GM21526 (cell line): ENCODE data around the gene LSM7.

Experiments
- ATAC-seq: cut with Tn5 transposase; IDR thresholded peaks from one replicate; pipeline ENCODE4 v1.9.1; 2021; ENCODE audit warnings: moderate library complexity; ENCODE audit not compliant: unreplicated experiment, low FRiP score

The LSM7 gene

DNA sequence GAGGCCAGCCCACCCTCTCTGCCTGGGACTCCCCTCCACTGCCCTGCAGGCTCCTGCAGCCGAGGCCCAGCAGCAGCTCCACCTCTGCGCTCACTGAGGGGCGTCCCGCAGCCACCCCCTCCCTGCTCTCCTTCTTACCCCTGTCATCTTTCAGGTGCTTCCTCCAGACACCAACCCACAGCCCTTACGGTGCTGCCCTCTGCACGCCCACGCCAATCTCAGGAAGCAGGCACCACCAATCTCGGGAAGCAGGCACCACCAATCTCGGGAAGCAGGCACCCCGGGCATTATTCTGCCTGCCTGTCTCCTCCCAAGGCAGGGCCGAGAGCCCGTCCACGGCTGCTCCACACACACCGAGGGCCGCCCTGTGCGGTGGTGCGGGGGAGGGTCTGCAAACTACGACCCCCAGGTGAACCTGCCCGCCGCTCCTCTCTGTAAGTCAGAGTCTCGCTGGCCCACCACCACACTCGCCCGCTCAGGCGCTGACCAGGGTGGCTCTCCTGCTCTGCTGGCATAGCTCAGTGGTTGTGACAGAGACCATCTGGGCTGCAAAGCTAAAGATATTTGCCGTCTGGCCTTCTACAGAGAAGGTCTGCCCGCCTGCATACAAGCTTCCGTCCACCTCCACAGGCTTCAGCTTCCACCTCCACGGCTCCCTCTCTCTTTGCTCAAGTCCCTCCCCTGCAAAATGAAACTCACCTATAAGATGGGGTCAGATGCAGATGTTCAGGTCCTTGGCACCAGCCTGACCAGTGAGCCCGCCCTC, 2.9 kb downstream of the LSM7 start:
- ATAC-seq: no peak

DNA sequence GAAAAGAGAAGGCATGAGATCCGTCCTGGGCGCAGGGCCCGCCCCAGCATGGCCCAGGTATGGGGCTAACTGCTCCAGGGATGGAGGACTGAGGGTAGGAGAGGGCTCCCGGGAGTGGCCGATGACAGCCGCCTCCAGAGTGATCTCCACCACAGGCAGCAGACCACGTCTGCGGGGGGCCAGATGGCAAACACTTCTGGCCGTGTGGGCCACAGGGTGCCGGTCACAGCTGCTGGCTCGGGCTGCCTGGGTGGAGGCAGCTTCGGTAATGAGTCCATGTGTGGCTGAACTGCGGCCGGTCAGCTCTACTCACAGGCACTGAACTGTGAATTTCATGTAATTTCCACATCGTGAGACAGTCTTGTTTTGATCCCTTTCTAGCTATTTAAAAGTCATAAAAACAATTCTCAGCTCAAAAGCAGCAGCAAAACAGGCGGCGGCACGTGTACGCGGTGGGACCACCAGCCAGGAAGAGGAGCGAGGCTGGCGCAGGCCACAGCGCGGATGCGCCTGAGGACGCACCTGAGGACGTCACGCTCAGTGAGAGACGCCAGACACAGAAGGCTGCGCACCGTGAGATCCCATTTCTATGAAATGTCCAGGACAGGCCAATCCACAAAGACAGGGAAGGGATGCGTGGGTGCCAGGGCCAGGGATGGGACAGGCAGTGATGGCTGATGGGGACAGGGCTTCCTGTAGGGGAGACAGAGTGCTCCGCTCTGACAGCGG, 4.0 kb downstream of the LSM7 start:
- no peak for ATAC-seq

DNA sequence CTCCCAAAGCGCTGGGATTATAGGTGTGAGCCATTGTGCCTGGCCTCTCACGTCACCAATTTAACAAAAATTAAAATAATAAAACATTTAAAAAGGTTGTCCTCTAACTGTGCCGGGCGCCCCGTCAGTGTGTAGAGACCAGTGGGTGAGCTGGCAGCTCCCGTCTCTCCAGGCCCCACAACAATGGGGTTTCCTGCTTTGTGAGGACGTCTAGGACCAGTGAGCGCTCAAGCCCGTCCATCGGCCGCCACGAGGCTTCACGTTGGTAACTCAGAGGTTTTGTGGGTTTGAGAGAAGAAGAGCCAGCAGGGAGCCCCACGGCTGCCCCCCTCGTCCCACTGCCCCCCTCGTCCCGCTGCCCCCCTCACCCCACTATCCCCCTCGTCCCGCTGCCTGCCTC, 4.7 kb downstream of the LSM7 start:
- no peak for ATAC-seq

DNA sequence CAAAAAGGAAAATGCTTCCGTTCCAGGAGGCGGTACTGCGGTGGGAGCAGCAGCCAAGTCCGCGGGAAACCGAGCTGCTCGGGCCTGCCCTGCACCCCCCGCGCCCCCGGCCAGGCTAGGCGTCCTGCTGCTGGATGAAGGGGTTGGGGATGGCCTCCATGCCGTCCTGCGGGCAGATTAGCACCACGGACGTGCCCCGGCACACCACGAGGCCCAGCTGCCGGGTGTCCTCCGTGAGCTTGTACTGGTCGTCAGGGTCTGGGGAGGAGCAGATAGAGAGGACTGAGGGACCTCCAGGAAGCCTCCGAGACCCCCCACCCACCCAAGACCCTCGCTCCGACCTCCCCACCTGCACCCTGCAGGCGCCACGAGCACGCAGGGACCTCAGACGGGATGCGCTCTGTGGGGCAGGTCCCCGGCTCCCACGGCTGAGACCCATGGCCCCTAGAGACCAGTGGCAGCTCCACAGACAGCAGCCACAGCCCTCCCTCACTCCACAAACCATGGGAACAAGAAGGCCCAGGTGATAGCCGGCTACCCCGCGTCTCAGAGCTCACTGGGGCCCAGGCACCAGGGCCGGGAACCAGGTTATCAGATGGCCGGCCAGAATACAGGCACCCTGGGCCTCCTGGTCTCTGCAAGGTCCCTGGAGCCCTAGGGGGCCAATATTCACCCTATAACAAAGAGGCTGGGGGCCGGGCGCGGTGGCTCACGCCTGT, 6.7 kb downstream of the LSM7 start:
- ATAC-seq: no peak

DNA sequence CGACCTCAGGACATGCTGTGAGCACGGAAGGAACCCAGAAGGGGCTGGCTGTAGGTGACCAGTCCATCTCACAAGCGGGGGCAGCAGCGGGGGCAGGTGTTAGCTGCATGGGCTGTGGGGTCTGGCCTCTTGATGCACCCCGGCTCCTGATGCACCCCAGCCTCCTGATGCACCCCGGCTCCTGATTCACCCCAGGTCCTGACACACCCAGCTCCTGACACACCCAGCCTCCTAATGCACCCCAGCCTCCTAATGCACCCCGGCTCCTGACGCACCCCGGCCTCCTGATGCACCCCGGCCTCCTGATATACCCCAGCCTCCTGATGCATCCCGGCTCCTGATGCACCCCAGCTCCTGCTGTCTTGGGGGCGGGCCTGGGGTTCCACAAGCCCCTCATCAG, 7.4 kb downstream of the LSM7 start:
- no peak for ATAC-seq

DNA sequence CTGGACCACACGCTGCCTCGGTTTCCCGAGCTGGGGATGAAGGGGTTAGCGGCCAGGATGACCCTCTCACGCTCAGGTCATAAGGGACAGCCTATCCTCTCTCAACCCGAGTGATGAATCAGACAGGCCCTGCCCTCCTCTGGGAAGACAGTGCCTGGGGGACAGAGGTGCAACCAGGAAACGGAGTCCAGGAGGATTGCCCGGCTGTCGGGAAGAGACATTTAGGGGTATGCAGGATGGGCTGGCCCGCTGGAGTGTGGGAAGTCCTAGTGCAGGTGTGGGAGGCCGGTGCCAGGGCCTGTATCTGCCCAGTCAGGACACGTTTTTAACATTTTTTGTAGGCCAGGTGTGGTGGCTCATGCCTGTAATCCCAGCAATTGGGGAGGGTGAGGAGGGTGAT, 8.3 kb downstream of the LSM7 start:
- ATAC-seq: no peak

DNA sequence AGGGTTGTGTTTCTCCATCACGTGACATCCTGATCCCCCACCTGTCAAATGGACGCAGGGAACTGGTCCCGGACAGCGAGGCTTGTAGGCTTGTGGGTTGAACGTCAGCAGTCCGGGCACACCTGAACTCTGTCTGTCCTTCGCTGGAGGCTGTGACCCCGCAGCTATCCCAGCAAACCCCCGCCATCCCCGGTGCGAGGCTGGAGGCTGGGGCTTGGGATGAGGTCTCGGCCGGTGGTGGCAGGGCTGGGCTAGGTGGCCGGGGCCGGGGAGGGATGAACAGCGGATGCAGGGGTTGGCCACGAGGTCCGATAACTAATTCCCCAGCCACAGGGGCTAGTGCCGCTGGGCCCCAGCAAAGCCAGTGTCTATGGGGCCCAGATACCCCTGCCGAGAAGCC, 8.8 kb downstream of the LSM7 start:
- ATAC-seq: no peak

DNA sequence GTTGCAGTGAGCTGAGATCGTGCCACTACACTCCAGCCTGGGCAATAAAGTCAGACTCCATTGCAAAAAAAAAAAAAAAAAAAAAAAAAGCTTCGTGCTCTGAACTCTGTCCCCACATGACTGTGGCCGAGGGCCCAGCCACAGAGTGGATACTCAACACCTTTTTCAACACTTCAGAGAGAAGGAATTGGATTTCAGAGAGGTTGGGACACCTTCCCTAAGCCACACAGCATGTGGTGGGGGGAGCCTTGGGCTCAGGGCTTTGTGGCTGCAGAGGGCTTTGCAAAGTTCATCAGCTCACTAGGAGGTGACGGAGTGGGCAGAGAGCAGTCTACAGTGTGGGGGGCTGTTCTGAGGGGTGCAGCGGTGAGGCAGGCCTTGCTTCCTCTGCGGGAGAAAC, 9.5 kb downstream of the LSM7 start:
- no peak for ATAC-seq

DNA sequence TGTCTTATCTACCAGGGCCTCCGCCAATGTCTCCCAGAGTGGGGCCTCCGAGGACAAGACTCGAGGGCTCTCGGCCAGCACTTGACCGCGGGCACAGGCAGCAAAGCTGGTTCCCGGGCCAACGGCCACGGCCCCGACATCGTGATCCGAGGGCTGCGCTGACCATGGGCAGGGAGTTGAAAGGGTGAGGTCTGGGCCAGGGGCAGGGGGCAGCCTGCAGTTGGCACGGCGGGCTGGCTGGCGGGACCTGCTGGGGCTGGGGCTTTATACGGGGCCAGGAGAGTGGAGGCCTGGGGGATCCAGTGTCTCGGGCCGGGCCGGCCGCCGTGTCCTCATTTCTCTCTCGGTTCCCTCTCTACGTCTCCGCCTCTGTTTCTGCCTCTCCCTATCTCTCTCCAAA, 10.6 kb downstream of the LSM7 start:
- ATAC-seq: no peak

DNA sequence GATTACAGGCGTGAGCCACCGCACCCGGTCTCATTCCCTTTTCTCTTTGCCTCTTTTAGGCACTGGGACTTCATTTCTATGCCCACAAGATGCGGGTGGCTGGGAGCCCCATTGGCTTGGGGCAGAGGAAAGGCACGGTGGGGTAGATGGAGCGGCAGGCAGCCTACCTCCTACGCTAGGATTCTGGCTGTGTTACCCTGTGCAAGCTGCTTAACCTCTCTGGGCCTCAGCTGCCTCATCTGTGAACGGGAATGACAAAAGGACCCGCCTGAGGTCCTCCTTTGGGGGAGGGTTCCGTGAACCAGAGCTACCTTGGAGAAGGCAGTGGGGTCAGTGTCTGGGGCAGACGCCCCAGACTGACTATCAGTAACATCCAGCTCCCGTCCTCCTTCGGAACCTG, 11.1 kb downstream of the LSM7 start:
- no peak for ATAC-seq

DNA sequence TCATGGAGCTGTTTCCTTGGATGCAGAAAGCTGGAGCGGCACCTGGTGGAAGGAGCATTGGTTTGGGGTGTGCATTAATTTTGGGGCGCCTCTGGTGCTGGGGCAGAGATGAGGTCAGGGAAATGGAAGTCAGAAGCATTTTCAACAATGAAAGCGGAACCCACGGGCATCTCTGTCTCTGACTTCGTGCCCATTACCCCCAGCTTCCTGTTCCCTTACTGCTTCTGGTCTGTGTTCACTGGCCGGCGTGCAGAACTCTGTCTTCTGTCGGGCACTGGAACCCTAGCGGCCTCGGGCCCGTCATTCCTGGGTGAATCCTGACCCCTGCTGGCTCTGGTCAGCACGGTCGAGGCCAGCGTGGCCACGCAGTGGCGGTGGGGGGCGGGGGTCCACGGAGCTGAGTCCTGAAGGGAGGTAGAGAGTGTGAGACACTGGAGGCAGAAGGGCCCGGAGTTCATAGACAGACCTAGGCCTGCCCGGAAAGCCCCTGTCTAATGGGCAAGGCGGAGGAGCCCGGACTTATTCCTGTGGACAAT, 12.5 kb downstream of the LSM7 start:
- ATAC-seq: no peak

DNA sequence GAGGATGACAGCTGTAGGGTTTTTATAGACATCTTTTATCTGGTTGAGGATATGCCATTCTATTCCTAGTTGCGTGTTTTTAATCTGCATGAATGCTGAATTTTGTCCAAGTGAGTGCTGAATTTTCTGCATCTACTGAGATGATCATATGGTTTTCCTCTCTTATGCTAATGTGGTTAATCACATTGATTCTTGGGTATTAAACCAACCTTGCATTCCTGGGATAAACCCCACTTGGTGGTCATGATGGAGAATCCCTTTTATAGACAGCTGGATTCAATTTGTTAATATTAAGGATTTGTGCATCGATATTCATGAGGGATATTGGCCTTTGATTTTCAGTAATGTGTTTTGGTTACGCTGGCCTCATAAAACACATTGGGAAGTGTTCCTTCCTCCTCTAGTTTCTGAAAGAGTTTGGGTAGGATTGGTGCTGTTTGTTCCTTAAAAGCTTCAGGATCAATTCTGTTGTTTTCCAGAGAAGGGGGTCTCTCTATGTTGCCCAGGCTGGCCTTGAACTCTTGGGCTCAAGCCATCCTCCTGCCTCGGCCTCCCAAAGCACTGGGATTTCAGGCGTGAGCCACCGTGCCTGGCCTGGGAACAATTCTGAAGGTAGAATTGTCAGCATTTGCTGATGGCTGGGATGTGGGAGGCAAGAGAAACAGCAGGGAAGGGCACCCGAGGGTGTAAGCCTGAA, 13.1 kb downstream of the LSM7 start:
- no peak for ATAC-seq

DNA sequence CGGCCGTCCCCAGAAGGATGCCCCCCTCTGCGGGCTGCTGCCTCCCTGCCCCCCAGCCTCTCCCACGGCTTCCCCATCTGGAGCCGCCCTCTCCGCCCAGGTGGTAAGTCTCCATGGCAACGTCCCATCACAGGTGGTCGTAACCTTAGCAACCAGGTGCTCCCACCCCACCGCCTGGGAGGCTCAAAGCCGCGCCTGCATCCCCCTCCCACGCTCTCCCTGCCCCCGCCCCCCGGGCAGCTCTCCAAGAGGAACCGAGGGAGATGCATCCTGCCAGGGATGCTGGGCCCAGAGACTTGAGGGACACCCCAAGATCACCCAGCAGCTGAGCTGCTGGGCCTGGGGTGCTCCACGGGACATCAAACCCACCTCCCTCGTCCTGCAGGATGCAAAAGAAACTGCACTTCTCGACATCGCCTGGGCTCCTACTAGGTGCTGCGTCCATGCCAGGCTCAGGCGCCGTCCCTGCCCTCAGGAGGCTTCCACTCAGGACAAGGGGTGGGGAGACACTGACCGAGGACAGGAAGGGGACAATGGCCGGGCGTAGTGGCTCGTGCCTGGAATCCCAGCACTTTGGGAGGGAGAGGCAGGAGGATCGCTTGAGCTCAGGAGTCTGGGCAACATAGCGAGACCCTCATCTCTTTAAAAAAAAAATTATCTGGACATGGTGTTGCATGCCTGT, 15.4 kb downstream of the LSM7 start:
- ATAC-seq: no peak

DNA sequence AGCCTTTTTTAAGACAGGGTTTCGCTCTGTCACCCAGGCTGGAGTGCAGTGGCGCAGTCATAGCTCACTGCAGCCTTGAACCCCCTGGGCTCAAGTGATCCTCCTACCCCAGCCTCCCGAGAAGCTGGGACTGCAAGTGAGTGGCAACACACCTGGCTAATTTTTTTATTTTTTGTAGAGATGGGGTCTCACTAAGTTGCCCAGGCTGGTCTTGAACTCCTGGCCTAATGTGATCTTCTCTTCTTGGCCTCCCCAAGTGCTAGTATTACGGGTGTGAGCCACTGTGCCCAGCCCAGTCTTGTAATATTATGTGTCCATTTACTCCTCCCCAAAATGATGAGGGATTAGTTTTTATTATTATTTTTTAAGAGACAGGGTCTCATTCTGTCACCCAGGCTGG, 17.3 kb downstream of the LSM7 start:
- no peak for ATAC-seq

DNA sequence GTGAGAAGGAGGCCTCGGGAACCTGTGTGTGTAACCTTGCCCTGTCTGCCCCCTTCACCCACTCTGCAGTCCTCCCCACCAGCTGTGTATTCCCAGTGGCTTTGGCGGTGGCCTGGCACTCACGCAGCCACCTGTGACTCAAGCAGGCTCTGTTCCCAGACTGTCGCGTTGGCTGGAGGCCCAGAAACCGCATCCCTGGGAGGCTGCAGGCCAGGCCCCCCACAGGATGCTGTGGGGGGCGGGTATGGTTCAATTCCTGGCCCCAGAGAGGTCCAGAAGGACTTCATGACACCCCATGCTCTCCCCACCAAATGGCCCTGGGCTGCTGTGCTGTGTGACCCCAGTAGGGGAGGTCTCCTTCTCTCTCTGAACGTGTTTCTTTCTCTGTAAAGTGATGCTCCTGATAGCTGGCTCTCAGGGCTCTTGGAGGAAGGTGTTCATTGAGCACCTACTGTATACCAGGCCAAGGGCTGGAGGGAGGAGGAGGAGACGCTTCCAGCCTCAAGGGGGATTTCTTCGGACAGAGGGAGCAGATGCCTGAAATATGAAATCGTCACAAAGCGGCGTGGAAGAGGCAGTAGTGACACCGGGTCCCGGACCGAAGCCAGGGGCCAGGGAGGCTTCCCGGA, 18.5 kb downstream of the LSM7 start:
- no peak for ATAC-seq

DNA sequence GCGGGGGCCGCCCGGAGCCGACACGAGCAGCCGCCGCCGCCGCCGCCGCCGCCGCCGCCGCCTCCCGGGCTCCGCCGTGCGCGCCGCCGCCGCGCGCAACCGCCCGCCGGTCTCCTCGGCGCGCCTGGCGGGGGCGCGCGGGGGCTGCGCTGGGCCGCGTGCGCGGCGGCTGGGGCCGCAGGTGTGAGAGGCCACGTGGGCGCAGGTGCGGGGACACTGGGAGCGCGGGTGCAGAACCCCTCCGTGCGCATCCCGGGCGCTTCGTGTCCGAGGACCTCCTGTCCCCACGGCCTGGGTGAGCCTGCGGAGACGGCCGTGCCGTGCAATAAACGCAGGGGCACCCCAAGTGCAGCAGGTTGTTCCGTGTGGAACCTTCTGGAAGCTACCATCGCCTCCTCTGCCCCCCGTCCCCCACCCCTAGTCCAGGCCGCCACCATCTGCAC, 20.3 kb downstream of the LSM7 start, which contains the start of gene LINGO3:
TSS of gene LINGO3 (minus strand) at position 41 of the 443 bp plus-strand sequence. CDS start 16,378 bp downstream, outside the sequence.
- no peak for ATAC-seq

DNA sequence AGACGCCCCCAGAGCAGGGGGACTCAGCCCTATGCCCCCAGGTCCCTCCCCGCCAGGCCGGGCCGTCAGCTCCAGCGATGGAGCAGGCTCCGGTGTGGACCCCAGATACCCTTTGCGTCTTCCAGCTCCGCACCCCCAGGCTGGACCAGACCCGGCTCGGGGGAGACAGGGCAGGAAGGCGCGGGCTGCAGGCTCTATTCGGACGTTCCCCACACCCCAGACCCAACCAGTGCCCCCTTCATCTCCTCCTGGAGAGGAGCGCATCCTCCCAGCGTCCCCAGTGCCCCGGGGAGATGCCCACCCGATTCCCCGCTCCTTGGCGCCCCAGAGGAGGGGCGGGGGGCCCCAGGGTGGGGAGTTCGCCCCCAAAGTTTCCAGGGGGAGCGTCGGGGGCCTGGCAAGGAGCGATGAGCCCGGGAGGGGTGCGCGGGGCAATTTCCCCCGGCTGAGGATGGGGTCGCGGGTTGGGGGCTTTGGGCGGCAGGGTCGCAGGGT, 20.8 kb downstream of the LSM7 start:
- ATAC-seq: no peak

DNA sequence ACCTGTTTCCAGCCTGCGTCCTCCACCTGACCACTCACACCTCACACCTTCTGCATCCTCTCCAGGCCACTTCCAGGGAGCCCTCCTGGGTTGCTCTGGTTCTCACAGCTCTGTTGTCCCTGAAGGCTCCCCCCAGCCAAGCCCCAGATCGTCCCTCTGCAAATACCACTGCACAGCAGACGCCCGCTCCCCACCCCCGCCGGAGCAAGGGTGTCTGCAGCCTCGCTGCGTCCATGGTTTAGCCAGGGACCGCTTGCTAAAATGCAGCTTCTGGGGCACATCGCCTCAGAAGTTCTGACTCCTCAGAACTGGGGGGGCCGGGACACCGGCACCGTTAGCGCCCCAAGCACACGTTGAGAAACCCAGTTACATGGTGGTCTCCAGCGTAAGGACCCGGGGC, 21.4 kb downstream of the LSM7 start:
- no peak for ATAC-seq

DNA sequence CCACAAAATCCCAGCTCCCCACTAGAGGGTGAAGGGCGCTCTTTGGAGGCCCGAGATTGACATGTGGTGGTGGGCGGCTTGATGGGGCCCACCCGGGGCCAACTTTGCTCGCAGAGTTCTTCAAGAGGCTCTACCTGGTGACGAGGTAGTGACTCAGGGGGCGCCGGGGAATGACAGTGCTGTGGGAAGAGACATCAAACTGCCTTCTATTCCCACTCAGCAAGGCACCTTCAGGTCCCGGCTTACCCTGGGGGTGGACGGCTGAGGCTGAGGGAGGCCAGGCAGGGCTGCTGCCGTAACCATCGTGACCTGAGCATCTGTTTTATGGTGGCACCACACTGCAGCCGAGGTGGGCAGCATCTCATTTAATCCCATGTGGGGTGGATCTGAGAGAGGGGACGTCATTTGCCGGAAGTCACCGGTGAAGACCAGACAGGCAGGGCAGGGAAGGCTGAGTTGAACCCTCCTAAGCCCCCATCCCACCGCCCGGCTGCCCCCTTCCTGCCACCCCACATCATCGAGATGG, 22.0 kb downstream of the LSM7 start:
- ATAC-seq: no peak
